Left hindlimb (tissue), 1 donor: ENCODE measurements around the gene OR2H2.

Source experiments
- DNase-seq: peaks from one replicate; pipeline ENCODE4 v3.0.0-alpha.2; 2018

OR2H2 gene

DNA sequence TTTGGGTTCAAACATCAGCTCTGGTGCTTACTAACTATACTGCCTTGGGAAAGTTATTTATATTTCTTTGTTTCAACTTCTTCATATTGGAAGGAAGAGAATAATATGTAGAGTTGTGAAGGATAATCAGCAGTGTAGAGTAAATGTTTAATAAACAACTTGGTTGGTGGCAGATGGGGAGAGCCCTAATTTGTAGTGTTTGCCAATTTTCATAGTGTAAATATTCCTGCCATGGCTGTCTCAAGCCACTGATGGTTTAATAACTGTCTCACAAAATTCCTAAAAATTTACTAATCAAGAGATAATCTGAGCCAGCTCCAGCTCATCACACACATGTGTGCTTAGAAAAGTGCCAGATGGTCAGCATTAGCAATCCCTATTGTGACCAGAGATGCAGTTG lies at the start of gene OR2H2:
Gene OR2H2 (plus strand): TSS at position 301 of the 400 bp plus-strand sequence. CDS start 2,824 bp downstream, outside the sequence.
- no peak for DNase-seq

GRCh38 chr6:29537714-29538403 lies 47.1 kb upstream of the OR2H2 start:
- DNase-seq, result no peak

DNA sequence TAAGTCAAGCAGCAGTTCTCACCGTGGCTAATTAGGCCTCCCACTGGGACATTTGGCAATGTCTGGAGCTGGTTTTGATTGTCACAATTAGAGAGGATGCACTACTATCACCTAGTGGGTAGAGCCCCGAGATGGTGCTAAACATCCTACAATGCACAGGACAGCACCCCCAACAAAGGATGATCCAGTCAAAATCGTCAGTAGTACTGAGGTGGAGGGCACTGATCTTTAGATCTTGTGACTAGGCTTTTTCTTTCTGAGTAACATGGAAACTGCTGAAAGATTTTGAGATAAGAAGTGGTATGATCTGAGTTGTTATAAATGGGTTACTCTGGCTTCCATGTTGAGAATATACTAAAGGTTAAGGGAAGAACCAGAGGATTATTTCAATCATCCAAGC lies 37.3 kb upstream of the OR2H2 start:
- DNase-seq, result no peak

GRCh38 chr6:29552512-29553051 lies 32.3 kb upstream of the OR2H2 start:
- no peak for DNase-seq

DNA sequence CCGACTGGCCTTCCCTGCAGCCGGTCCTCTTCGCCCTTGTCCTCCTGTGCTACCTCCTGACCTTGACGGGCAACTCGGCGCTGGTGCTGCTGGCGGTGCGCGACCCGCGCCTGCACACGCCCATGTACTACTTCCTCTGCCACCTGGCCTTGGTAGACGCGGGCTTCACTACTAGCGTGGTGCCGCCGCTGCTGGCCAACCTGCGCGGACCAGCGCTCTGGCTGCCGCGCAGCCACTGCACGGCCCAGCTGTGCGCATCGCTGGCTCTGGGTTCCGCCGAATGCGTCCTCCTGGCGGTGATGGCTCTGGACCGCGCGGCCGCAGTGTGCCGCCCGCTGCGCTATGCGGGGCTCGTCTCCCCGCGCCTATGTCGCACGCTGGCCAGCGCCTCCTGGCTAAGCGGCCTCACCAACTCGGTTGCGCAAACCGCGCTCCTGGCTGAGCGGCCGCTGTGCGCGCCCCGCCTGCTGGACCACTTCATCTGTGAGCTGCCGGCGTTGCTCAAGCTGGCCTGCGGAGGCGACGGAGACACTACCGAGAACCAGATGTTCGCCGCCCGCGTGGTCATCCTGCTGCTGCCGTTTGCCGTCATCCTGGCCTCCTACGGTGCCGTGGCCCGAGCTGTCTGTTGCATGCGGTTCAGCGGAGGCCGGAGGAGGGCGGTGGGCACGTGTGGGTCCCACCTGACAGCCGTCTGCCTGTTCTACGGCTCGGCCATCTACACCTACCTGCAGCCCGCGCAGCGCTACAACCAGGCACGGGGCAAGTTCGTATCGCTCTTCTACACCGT lies 31.5 kb upstream of the OR2H2 start:
- DNase-seq, result no peak

GRCh38 chr6:29554764-29555163 lies 30.2 kb upstream of the OR2H2 start:
- no peak for DNase-seq

- DNase-seq, result no peak
Measured at GRCh38 chr6:29557320-29557719, 27.6 kb upstream of the OR2H2 start.

GRCh38 chr6:29558439-29559079 lies 26.4 kb upstream of the OR2H2 start:
- no peak for DNase-seq

- DNase-seq, result no peak
Measured at GRCh38 chr6:29559524-29560287, 25.2 kb upstream of the OR2H2 start, which contains the start of gene UBD. UBD (minus strand) TSS chr6:29559732; CDS start chr6:29559701, 31 bp downstream.

DNA sequence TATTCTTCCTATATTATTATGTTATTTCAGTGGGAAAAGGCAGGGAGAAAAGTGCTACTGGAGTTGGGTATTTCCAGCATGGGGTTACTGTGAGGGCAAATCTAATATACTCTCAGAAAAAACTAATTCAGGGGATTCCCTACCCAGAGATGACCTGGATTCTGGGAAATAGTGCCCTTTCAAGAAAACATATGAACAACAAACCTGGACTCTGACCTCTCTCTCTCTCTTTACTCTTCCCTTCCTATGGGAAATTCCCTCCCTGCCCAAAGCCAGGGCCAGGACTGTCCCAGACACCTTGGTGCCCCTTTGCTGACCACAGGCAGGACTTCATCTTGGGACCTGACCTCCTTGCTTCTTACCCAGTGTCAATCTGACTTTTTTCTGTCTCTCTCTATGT lies 23.8 kb upstream of the OR2H2 start:
- DNase-seq, result no peak

- no peak for DNase-seq
Measured at GRCh38 chr6:29561606-29562181, 23.2 kb upstream of the OR2H2 start.

DNA sequence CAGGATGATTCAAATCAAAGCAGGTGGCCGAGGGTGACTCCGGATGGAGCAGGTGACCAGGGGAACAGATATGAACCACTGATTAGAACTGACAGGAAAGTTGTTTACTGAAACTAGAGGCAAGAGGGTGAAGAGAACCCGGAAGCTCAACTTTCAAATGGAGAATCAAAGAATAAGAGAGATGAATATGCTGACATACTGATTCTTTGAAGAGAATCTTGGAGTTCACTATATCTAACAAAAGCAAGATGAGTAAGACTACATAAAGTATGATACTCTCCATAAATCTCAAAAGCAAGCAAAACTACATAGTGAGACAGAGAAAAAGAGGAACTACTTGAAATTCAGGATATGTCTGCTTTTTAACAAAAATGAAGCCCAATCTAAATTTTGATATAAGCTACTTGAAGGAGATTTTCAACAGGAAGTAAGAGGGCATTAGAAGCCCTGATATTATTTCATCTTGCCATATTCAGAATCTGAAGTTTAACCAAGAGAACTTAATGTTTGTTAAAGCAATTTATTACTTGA lies 21.4 kb upstream of the OR2H2 start:
- DNase-seq, result no peak

GRCh38 chr6:29564875-29565274 lies 20.0 kb upstream of the OR2H2 start:
- no peak for DNase-seq

DNA sequence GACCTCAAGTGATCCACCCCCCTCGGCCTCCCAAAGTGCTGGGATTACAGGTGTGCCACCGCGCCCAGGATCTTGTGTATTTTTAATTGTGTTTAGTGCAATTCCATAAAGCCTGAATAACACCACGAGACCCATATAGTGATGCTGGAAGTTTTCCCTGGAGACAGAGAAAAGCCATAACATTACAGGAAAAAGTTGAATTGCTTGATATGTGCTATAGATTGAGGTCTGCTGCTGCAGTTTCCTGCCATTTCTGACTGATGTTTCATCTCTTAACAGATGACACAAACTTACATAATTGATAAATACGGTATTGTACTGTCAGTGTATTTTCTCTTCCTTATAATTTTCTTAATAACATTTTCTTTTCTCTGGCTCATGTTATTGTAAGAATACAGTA lies 18.1 kb upstream of the OR2H2 start:
- no peak for DNase-seq

DNA sequence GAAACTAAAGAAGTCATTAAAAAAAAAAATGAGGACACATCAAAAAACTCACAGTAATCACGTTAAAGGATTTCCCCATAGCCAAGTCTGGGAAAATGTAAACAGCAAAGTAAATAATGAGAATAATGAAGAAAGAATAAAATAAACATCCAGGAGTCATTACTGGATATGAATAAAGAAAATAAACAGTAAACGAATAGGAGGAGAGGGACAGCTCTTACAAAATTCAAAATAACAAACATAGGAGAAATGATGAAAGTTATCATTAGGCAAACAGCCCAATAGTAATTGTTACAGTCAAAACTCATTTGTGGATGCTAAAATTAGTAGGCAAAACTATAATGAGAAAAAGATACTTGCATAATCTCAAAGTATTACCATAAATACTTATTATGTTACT lies 17.4 kb upstream of the OR2H2 start:
- no peak for DNase-seq

GRCh38 chr6:29567991-29568390 lies 16.9 kb upstream of the OR2H2 start:
- no peak for DNase-seq

GRCh38 chr6:29576056-29576455 lies 8.9 kb upstream of the OR2H2 start:
- no peak for DNase-seq

DNA sequence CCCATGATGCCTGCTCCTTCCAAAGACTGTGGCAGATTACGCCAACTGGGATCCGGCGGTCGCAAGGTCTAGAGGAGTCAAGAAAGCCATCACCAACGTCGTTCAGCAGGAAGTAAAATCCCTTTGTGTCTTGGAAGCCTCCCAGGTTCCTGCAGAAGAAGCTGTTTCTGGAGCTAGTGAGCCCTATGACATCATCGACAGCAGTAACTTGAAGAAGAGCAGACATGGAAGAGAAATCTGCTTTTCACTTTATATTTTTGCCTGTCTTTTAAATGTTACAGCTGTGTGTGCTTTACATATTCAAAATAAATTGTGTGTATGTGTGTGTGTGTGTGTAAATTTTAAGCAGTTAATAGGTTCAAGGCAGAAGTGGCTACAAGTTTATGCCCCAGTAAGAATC lies 7.4 kb upstream of the OR2H2 start:
- no peak for DNase-seq

DNA sequence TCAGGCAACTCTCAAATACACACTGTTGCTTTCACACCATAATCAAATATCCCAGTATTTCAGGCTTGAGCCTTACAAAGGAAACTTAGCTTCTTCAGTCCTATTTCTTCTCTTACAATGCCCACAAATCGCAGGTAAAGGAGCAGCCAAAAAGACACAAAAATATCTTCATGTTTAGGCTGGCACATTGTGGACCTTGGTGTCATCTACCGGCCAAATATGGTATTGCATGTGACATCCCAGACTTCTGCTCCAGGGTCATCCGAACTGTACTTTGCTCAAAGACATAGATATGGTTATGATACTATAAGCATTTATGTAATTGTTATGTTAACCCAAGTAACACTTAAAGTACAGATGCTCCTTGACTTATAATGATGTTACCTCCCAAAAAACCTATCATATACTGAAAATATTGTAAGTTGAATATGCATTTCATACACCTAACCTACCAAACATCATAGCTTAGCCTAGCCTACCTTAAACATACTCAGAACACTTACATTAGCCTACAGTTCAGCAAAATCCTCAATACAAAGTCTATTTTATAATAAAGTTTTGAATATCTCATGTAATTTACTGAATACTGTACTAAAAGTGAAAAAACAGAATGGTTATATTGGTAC lies 4.6 kb downstream of the OR2H2 start:
- no peak for DNase-seq

- DNase-seq, result no peak
Measured at GRCh38 chr6:29590218-29590808, 5.4 kb downstream of the OR2H2 start.

DNA sequence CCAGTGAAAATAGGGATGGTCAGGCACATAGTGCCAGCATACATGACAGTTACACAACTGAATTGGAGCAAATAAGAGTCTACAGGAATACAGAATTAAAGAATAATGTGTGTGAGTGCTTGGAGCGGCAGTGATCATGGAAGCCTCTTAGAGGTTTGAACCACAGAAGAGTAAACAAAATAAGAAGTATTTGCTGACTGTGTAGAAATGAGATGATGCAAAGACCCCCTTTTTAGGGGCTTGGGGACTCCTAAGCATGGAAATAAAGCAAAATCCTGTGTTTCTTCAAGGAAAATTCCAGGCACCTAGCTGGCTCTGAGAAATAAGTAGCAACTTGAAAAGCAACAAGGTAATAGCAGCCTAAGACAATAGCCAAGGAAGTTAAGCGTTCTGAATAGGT lies 6.8 kb downstream of the OR2H2 start:
- no peak for DNase-seq
